Loucy (cell line): Measurements from ENCODE around the gene NFATC3.

Experiments used
- EZH2phosphoT487 ChIP-seq: fragments of 200-600 bp; IDR thresholded peaks from 2 replicates; pipeline ENCODE4 v1.6.1; 2018; ENCODE audit warnings: antibody characterized with exemption, mild to moderate bottlenecking, moderate library complexity, borderline replicate concordance
- TF ChIP-seq, protein P1 (sequence below): fragments of 200-600 bp; sonication (generic); conservative IDR thresholded peaks from 2 replicates; pipeline ENCODE4 v1.5.1; 2014; ENCODE audit warnings: mild to moderate bottlenecking, antibody characterized with exemption, low read length

DNA sequence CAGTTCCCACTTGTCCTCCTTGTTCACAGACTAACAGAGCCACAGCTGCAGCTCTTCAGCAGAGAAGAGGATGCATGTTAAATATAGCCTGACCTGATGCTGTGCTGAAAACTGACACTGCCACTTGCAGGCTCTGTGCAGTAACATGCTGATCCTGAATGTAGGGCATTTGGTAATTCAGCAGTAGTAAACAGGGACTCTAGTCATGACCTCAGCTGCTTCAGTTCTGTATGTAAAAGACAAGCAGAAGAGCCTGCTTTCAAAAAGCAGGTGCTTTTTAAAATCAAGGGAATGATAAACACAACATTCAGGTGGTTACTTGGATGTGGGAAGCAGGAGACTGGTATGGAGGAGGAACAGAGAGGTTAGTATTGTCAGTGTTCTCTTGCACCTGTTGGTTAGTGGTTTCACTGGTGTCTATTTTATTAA, 116.9 kb downstream of the NFATC3 start:
- TF ChIP-seq, protein P1, sequence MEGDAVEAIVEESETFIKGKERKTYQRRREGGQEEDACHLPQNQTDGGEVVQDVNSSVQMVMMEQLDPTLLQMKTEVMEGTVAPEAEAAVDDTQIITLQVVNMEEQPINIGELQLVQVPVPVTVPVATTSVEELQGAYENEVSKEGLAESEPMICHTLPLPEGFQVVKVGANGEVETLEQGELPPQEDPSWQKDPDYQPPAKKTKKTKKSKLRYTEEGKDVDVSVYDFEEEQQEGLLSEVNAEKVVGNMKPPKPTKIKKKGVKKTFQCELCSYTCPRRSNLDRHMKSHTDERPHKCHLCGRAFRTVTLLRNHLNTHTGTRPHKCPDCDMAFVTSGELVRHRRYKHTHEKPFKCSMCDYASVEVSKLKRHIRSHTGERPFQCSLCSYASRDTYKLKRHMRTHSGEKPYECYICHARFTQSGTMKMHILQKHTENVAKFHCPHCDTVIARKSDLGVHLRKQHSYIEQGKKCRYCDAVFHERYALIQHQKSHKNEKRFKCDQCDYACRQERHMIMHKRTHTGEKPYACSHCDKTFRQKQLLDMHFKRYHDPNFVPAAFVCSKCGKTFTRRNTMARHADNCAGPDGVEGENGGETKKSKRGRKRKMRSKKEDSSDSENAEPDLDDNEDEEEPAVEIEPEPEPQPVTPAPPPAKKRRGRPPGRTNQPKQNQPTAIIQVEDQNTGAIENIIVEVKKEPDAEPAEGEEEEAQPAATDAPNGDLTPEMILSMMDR, result no peak
- TF ChIP-seq EZH2phosphoT487, result no peak
